ENCODE measurements around the gene ATG101.

The ATG101 gene

GRCh38 chr12:52042706-52043385, 26.9 kb upstream of the ATG101 start:
- no peak for TF ChIP-seq CTCF (IDR thresholded peaks at IDR 0.05; ENCODE audit: insufficient read depth, low read length, missing control alignments)
- DNase-seq (ENCODE audit: low read depth, low spot score): no peak
- no peak overlapping the region for H3K4me3 ChIP-seq (ENCODE audit: low read depth, low read length)
- ChIA-PET CTCF (interaction anchor here (2.6 to 32.6 kb wide), 4 partner anchors 11 to 30 kb away, joined by 7 to 1695 read pairs (median 36); partner anchors contain the start of genes ATG101, NR4A1 and SMIM41), POLR2A (interaction anchor here (0.5 kb wide), 1 partner anchor 49 kb away, joined by 3 read pairs; no protein-coding TSS in a partner anchor)

- TF ChIP-seq CTCF (IDR thresholded peaks at IDR 0.05; ENCODE audit: insufficient read depth, low read length, missing control alignments): no peak
- POLR2A ChIA-PET: interaction anchor here (0.5 to 1.3 kb wide), 3 partner anchors 11 to 50 kb away, joined by 3 to 5 read pairs (median 3); no protein-coding TSS in a partner anchor
- CTCF ChIA-PET: interaction anchor here (0.7 to 32.6 kb wide), 6 partner anchors 13 to 145 kb away, joined by 3 to 1695 read pairs (median 7); partner anchors contain the start of genes ATG101, NR4A1 and SMIM41
Measured at GRCh38 chr12:52043386-52044212, 26.2 kb upstream of the ATG101 start.

GRCh38 chr12:52044292-52044983, 25.3 kb upstream of the ATG101 start:
- no peak overlapping the region for H3K4me3 ChIP-seq (ENCODE audit: low read depth, low read length)
- TF ChIP-seq CTCF (IDR thresholded peaks at IDR 0.05; ENCODE audit: insufficient read depth, low read length, missing control alignments): no peak
- POLR2A ChIA-PET: interaction anchor here (1.2 to 1.3 kb wide), 2 partner anchors 12 to 27 kb away, joined by 3 to 5 read pairs; no protein-coding TSS in a partner anchor
- DNase-seq (ENCODE audit: low read depth, low spot score): no peak
- CTCF ChIA-PET: interaction anchor here (0.7 to 32.6 kb wide), 6 partner anchors 13 to 145 kb away, joined by 3 to 1695 read pairs (median 7); partner anchors contain the start of genes ATG101, NR4A1 and SMIM41

More at GRCh38 chr12:52043386-52044212, 26.2 kb upstream of the ATG101 start:
- no peak overlapping the region for H3K4me3 ChIP-seq (ENCODE audit: low read depth, low read length)
- DNase-seq (ENCODE audit: low read depth, low spot score): no peak

- TF ChIP-seq CTCF (IDR thresholded peaks at IDR 0.05; ENCODE audit: insufficient read depth, low read length, missing control alignments): no peak
- H3K4me3 ChIP-seq (ENCODE audit: low read depth, low read length): no peak overlapping the region
- POLR2A ChIA-PET: no interaction called here
- CTCF ChIA-PET: interaction anchor here (2.6 to 32.6 kb wide), 3 partner anchors 20 to 27 kb away, joined by 8 to 1695 read pairs (median 64); partner anchors contain the start of genes ATG101, NR4A1 and SMIM41
- no peak for DNase-seq (ENCODE audit: low read depth, low spot score)
Measured at GRCh38 chr12:52045794-52046199, 24.0 kb upstream of the ATG101 start.

- POLR2A ChIA-PET: interaction anchor here (0.9 kb wide), 1 partner anchor 25 kb away, joined by 3 read pairs; no protein-coding TSS in a partner anchor
- TF ChIP-seq CTCF (IDR thresholded peaks at IDR 0.05; ENCODE audit: insufficient read depth, low read length, missing control alignments): no peak
- no peak for DNase-seq (ENCODE audit: low read depth, low spot score)
- CTCF ChIA-PET: interaction anchor here (1.2 to 32.6 kb wide), 4 partner anchors 10 to 26 kb away, joined by 3 to 1695 read pairs (median 34); partner anchors contain the start of genes ATG101, NR4A1 and SMIM41
- no peak overlapping the region for H3K4me3 ChIP-seq (ENCODE audit: low read depth, low read length)
Measured at GRCh38 chr12:52046859-52047258, 22.9 kb upstream of the ATG101 start.
